Stromal cell of bone marrow (primary cell): ENCODE data around the gene CHL1.

Experiments used
- DNase-seq: peaks from one replicate; pipeline ENCODE4 v3.0.0-alpha.2; 2012; ENCODE audit warnings: low read depth

The CHL1 gene

GRCh38 chr3:196311-197148 lies at the start of gene CHL1:
Gene CHL1 (plus strand): TSS chr3:196763. CDS start chr3:319777, 123,014 bp downstream.
- no peak for DNase-seq

GRCh38 chr3:151614-152189 lies 44.9 kb upstream of the CHL1 start:
- no peak for DNase-seq

- no peak for DNase-seq
Observed at GRCh38 chr3:159974-160373, 36.6 kb upstream of the CHL1 start.

- DNase-seq: no peak
Observed at GRCh38 chr3:166071-166470, 30.5 kb upstream of the CHL1 start.

- no peak for DNase-seq
Observed at GRCh38 chr3:166799-167198, 29.8 kb upstream of the CHL1 start.

GRCh38 chr3:173886-174285 lies 22.7 kb upstream of the CHL1 start:
- no peak for DNase-seq

- DNase-seq: no peak
Observed at GRCh38 chr3:184976-185375, 11.6 kb upstream of the CHL1 start.

- no peak for DNase-seq
Observed at GRCh38 chr3:192215-192929, 4.2 kb upstream of the CHL1 start.

GRCh38 chr3:194001-194400 lies 2.6 kb upstream of the CHL1 start:
- no peak for DNase-seq

GRCh38 chr3:194421-194820 lies 2.1 kb upstream of the CHL1 start:
- DNase-seq: no peak

- no peak for DNase-seq
Observed at GRCh38 chr3:195666-196065, 897 bp upstream of the CHL1 start.

- no peak for DNase-seq
Observed at GRCh38 chr3:197149-197827, 725 bp downstream of the CHL1 start.

- DNase-seq: no peak
Observed at GRCh38 chr3:197828-198491, 1.4 kb downstream of the CHL1 start.

GRCh38 chr3:199835-200234 lies 3.3 kb downstream of the CHL1 start:
- no peak for DNase-seq

- no peak for DNase-seq
Observed at GRCh38 chr3:200758-201325, 4.3 kb downstream of the CHL1 start.

- no peak for DNase-seq
Observed at GRCh38 chr3:204102-204501, 7.5 kb downstream of the CHL1 start.

- DNase-seq: no peak
Observed at GRCh38 chr3:207973-208372, 11.4 kb downstream of the CHL1 start.

GRCh38 chr3:210669-211068 lies 14.1 kb downstream of the CHL1 start:
- DNase-seq: no peak

GRCh38 chr3:212432-212831 lies 15.9 kb downstream of the CHL1 start:
- no peak for DNase-seq

GRCh38 chr3:217099-217813 lies 20.7 kb downstream of the CHL1 start:
- no peak for DNase-seq

- no peak for DNase-seq
Observed at GRCh38 chr3:217948-218347, 21.4 kb downstream of the CHL1 start.
